K562 (cell line): Measurements from ENCODE around the gene TPX2. TPM values are rescaled to one million over a fixed set of nuclear protein-coding genes. Genes with fewer than 3 reads are reported as not detected.

Experiments used
- ARID4B ChIP-seq: sonication (generic); formaldehyde crosslinking; IDR thresholded peaks from 2 replicates; pipeline ENCODE4 v1.8.0; 2022; ENCODE audit warnings: mild to moderate bottlenecking, missing genetic modification reagents
- NR2F6 ChIP-seq: fragments of 450-650 bp; formaldehyde crosslinking; IDR thresholded peaks from 2 replicates; pipeline ENCODE4 v1.4.0; 2020; ENCODE audit warnings: mild to moderate bottlenecking
- RAD51 ChIP-seq: fragments of 450-650 bp; IDR thresholded peaks from 2 replicates; pipeline ENCODE4 v1.7.1; 2016; ENCODE audit warnings: low read depth, mild to moderate bottlenecking, borderline replicate concordance
- RBM17 ChIP-seq: fragments of 200-400 bp; formaldehyde crosslinking; IDR thresholded peaks from 2 replicates; pipeline ENCODE4 v1.6.1; 2017; ENCODE audit warnings: low read depth, mild to moderate bottlenecking, low read length, borderline replicate concordance
- SMARCA4 ChIP-seq: fragments of 450-650 bp; IDR thresholded peaks from 2 replicates; pipeline ENCODE4 v1.6.1; 2016
- THAP12 ChIP-seq: fragments of 250-450 bp; sonication (Bioruptor Pico); IDR thresholded peaks from 2 replicates; pipeline ENCODE4 v1.9.0; 2021; ENCODE audit warnings: mild to moderate bottlenecking, inconsistent platforms
- THRAP3 ChIP-seq: fragments of 450-650 bp; IDR thresholded peaks from 2 replicates; pipeline ENCODE4 v1.6.1; 2016; ENCODE audit warnings: mild to moderate bottlenecking, inconsistent platforms, borderline replicate concordance
- ZNF584 ChIP-seq: fragments of 200-800 bp; sonication (Bioruptor generic); IDR thresholded peaks from 2 replicates; pipeline ENCODE4 v1.6.1; 2016; ENCODE audit warnings: low read depth, mild to moderate bottlenecking, missing genetic modification characterization, missing compliant biosample characterization
- ZNF668 ChIP-seq: fragments of 250-450 bp; sonication (Bioruptor Pico); IDR thresholded peaks from 2 replicates; pipeline ENCODE4 v1.8.0; 2022; ENCODE audit warnings: mild to moderate bottlenecking, inconsistent platforms
- polyA plus RNA-seq, 8 experiments: library from polyadenylated mRNA; depleted of rRNA in 4 of 8; stranded (reverse) in 5 of 8; unstranded in 3 of 8; fragments of >200 nt; fragmentation: Nextera tagmentation in 2 of 8; fragmentation: Illumina TruSeq in 1 of 8; extraction: Ambion mirVana in 2 of 8; extraction: Trizol in 1 of 8; gene quantifications; 2 replicates each; pipeline versions ENCODE4 v1.2.1 to v1.2.3, GENCODE V29; 2011 to 2014; ENCODE audit warnings: inconsistent platforms in 1 of 8, missing spikeins in 1 of 8
- total RNA-seq, 7 experiments: library from RNA; depleted of rRNA in 6 of 7; stranded (reverse); fragments of >200 nt in 6 of 7; fragmentation: Illumina TruSeq in 2 of 7; extraction: Trizol in 2 of 7; gene quantifications; 2 replicates each; pipeline versions ENCODE4 v1.2.1 to v1.2.3, GENCODE V29; 2011 to 2021; ENCODE audit warnings: low replicate concordance in 1 of 7
- TF ChIP-seq, protein P1 (sequence below): IDR thresholded peaks from 2 replicates; pipeline ENCODE4 v1.6.1; 2014; ENCODE audit warnings: antibody characterized with exemption
- TF ChIP-seq, protein P2 (sequence below): fragments of 250-450 bp; sonication (Bioruptor Pico); IDR thresholded peaks from 2 replicates; pipeline ENCODE4 v1.4.0; 2020
- TF ChIP-seq, protein P3 (sequence below): sonication (generic); formaldehyde crosslinking; IDR thresholded peaks from 2 replicates; pipeline ENCODE4 v1.9.0; 2022; ENCODE audit warnings: mild to moderate bottlenecking, missing genetic modification reagents

Gene TPX2
- total and polyA plus RNA-seq, 9 of the 15 experiments (the other 6 are each of a cell fraction or from before 2014, with no cell fraction given): 48.0 to 241 (median 133) TPM

- TF ChIP-seq, protein P1, sequence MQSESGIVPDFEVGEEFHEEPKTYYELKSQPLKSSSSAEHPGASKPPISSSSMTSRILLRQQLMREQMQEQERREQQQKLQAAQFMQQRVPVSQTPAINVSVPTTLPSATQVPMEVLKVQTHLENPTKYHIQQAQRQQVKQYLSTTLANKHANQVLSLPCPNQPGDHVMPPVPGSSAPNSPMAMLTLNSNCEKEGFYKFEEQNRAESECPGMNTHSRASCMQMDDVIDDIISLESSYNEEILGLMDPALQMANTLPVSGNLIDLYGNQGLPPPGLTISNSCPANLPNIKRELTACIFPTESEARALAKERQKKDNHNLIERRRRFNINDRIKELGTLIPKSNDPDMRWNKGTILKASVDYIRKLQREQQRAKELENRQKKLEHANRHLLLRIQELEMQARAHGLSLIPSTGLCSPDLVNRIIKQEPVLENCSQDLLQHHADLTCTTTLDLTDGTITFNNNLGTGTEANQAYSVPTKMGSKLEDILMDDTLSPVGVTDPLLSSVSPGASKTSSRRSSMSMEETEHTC: no peak
- TF ChIP-seq ARID4B (CRISPR knock-in tag) (no peak), SMARCA4 (no peak), RBM17 (no peak), ZNF584 (no peak), NR2F6 (CRISPR knock-in tag) (no peak), ZNF668 (CRISPR knock-in tag) (no peak), THAP12 (no peak), RAD51 (no peak), THRAP3 (no peak)
- TF ChIP-seq, protein P2, sequence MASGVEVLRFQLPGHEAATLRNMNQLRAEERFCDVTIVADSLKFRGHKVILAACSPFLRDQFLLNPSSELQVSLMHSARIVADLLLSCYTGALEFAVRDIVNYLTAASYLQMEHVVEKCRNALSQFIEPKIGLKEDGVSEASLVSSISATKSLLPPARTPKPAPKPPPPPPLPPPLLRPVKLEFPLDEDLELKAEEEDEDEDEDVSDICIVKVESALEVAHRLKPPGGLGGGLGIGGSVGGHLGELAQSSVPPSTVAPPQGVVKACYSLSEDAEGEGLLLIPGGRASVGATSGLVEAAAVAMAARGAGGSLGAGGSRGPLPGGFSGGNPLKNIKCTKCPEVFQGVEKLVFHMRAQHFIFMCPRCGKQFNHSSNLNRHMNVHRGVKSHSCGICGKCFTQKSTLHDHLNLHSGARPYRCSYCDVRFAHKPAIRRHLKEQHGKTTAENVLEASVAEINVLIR: no peak
- TF ChIP-seq, protein P3, sequence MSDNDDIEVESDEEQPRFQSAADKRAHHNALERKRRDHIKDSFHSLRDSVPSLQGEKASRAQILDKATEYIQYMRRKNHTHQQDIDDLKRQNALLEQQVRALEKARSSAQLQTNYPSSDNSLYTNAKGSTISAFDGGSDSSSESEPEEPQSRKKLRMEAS (CRISPR knock-in tag): no peak
Measured at GRCh38 chr20:31723069-31723318, 16.1 kb upstream of the TPX2 start (continued).
